HG02852 (cell line): ENCODE measurements around the gene PRKCZ.

Experiments
- ATAC-seq: cut with Tn5 transposase; IDR thresholded peaks from one replicate; pipeline ENCODE4 v1.9.1; 2021; ENCODE audit warnings: mild to moderate bottlenecking, moderate library complexity; ENCODE audit not compliant: unreplicated experiment

PRKCZ gene

DNA sequence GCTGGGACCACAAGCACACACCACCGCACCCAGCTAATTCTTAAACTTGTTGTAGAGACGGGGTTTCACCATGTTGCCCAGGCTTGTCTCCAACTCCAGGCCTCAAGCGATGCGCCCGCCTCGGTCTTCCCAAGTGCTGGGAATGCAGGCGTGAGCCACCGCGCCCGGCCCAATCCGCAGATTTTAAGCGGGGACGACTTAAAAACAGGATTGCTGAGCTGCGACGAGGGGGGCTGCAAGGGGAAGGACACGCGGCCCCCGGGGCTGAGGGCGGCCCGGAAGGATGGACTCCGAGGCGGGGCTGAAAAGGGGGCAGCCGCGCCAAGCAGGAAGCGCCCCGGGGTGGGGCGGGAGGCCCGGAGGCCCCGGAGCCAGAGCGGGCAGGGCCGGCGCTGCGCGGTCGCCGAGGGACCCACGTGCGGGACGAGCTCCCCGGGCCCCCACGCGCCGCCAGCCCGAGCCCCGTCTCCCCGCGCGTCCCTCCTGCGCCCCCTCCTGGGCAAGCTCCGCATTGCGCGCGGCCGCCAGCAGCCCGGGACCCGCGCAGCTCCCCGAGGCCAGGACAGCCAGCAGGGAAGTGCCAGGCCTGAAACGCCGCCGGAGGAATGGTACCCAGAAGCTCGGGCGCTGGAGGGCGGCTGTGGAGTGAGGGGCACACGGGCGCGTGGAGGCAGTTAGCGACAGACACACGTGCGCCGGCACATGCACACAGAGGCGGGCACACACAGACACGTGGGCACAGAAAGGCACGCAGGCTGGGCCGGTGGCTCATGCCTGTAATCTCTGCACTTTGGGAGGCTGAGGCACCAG is 5.5 kb upstream of the PRKCZ start:
- ATAC-seq, result no peak

- ATAC-seq, result no peak
Measured at GRCh38 chr1:2045468-2046173, 4.6 kb upstream of the PRKCZ start.

DNA sequence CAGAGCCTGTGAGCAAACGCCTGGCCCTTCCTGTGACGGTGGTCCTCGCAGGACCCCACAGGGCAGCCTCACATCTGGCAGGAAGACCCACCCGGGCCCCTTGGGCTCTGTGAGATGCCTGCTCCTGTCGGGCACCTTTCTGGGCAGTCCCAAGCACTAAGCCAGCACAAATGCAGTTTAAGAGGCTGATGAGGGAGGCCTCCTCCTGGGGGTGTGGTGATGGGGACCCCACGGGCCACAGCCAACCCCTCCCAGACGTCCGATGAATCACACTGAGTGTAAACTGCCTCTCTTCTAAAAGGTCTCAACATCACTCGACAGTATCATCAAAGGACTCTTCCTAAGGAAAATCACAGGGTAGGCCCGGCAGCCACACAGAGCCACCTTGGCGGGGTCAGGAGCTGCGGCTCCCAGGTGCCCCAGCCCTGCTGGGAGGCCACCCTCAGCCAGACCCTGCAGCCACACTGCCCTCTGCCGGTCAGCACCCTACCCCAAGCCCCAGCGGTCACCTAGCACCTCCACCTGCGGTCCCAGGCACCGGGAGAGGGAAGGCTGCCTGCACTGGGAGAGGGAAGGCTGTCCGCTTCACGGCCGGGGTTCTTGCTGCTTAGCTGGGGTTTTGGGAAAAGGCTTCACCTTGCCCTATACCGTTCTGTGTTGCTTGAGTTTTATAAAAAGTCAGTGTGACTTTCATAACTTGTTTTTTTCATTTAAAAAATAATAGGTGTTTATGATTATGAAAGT is 3.9 kb upstream of the PRKCZ start:
- ATAC-seq, result no peak

DNA sequence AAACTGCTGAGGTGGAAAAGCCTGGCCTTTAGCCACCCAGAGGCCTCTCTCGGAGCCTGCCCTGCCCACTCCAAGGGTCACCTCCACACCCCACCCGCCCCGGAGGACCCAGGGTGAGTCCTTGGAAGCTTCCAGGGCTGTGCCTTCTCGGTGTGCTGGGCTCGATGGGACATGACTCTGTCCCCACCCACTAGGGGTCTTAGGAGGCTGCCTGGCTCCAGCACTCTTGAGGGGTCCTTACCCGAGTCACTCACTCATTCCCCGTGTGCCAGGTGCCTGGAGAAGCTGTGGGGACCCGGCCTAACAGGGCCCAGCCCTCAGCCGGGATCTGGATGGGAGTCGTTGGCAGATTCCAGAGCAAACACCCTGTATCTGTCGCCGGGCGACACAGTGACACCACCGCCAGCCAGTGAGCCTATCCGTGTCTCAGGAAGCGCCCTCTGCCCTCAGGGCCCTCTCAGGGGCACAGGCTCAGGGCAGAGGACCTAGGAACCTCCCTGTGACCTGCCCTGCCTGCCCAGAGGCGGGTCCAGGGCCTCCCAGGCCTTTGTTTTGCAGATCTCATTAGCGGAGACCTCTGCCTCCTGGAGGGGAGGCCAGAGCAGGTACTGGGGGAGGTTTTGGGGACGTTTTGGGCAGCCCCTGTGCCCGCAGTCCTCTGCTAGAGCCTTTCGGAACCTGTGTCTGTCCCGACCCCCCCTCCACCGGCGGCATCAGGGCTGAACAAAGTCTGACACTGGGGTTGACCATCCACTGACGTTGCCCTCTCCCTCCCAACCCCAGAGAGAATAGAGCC is 3.1 kb upstream of the PRKCZ start:
- no peak for ATAC-seq

- ATAC-seq, result no peak
Measured at GRCh38 chr1:2047749-2048729, 2.2 kb upstream of the PRKCZ start.

DNA sequence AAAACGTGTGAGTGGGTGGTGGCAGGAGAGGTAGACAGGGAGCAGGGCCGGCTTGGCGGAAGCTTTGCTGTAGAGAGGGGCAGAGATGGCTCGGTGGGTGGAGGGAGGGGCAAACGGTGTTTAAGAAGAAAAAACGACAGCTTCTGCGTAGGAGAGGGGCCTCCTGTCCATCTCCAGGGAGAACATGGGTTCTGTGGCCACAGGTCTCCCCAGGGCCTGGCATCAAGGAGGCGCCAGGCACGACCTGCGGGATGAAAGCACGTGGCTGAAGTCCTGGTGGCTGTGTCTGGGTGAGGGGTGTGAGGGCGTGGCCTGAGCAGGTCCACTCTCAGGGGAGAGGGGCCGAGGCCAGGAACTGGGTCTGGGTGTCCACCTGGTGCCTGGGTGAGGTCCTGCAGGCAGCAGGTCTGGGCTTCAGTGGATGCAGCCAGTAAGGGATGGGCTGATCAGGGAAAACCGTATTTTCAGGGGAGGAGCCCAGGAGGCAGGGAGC is 940 bp upstream of the PRKCZ start:
- ATAC-seq, result no peak

- ATAC-seq, result no peak
Measured at GRCh38 chr1:2050461-2050792, 216 bp downstream of the PRKCZ start.

DNA sequence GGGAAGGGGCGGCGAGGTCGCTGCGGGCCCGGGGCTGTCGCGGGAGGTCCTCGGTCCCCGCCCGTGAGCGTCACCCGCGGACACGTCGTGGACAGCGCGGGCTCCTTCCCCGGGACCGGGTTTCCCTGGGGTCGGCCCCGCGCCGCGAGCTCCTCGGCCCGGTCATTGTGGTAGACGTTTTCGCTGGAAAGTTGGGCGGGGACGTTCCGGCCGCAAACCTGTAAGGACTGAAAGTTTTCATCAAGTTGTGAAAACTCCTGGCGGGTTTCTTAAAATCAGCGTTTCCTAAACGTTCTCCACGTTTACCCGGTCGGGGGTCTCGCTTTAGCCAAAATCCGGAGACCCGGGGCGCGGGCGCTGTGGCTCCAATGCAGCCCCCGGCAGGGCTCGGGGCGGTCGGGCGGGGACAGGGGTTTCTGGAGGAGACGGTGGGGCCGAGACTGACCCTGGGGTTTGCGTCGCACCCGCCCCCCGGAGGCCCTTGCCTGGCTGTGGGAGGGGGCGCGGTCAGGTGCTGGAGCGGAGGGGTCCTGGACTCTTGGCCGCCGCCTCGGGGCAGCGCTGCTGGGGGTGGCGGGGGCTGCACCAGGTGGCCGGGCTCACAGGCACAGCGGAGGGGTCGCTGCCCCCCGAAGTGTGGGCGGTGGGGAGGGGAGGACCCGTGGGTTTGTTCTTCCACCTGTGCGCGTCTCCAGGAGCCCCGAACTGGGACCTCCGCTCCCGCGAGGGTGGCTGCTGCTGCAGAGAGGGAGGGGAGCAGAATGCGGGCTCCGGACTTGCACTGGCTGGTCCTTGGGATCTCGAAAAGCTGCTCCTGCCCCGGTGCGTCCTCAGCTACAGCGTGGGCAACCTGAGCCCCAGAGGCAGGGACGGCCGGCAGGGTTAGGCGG is 827 bp downstream of the PRKCZ start:
- no peak for ATAC-seq

- no peak for ATAC-seq
Measured at GRCh38 chr1:2052054-2052679, 2.0 kb downstream of the PRKCZ start.

GRCh38 chr1:2052756-2053155 is 2.5 kb downstream of the PRKCZ start:
- ATAC-seq, result no peak

GRCh38 chr1:2053217-2053616 is 3.0 kb downstream of the PRKCZ start:
- no peak for ATAC-seq

GRCh38 chr1:2053784-2054376 is 3.7 kb downstream of the PRKCZ start:
- ATAC-seq, result no peak

DNA sequence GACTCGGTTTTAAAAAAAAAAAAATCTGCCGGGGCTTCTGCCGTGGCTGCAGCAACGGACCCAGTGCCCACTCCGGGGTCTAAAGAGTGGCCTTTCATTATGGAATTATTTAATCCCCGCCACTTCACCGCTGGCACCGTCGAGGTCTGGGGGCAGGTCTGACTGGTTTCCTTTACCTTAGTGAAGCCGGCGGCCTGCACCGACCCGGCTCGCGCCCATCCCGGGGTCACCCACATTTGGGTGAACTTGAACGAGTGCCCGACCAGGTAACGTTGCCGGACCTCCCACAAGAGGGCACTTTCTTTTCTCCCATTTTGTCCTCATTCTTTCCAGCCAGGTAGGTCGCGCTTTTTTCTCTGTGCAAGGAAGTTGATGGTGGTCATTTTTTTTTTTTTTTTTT is 4.3 kb downstream of the PRKCZ start:
- no peak for ATAC-seq

- ATAC-seq, result no peak
Measured at GRCh38 chr1:2055911-2056575, 5.8 kb downstream of the PRKCZ start.

- no peak for ATAC-seq
Measured at GRCh38 chr1:2056955-2057590, 6.9 kb downstream of the PRKCZ start.

DNA sequence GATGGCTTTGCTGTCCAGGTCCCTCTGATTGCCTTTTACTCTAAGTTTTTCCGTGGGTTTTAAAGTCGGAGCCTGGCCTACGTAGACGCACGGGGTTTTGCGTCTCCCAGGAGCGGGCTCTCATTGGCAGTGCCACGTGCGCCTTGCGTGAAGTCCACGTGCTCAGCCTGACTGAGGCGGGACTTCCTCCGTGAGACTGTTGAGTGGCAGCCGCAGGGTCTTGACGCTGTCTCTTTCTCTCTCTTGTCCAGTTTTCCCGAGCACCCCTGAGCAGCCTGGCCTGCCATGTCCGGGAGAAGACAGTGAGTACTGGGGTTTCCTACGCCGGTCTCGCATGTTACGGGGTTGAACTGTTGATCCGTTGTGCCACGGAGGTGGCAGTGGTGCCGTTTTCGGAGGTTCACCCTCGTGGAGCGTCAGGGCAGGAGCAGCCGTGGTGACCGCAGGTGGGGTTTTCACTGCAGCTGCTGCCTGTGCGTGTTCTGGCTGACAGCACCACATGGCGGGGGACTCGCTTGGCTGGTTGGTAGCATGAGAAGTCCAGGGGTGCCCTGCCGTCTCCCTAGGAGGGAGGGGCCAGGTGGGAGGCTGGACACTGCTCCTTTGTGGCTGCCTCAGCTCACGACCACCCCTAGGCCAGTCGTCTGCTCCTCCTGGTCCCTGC is 9.2 kb downstream of the PRKCZ start:
- ATAC-seq, result no peak
